Mesenchymal stem cell (in vitro differentiated cells and primary cell): ENCODE data around the gene LRP1B.

Source experiments
- DNase-seq: peaks from one replicate; pipeline ENCODE4 v3.0.0-alpha.2; 2013
- H2AFZ ChIP-seq: one replicate; pipeline ENCODE4 v1.6.1; 2013; ENCODE audit warnings: low read depth, mild to moderate bottlenecking, control low read depth, inconsistent platforms, low read length, moderate library complexity
- H2AK5ac ChIP-seq: 2 replicates; pipeline ENCODE4 v1.6.1; 2013; ENCODE audit warnings: low read length, moderate library complexity, mild to moderate bottlenecking, inconsistent platforms; ENCODE audit not compliant: severe bottlenecking
- H2BK120ac ChIP-seq: one replicate; pipeline ENCODE4 v1.6.1; 2013; ENCODE audit warnings: low read depth, mild to moderate bottlenecking, inconsistent platforms, low read length, moderate library complexity
- H2BK12ac ChIP-seq, 2 experiments: one replicate each; pipeline ENCODE4 v1.6.1; 2013; ENCODE audit warnings: inconsistent platforms in 2 of 2, low read length in 2 of 2, mild to moderate bottlenecking in 2 of 2, moderate library complexity in 2 of 2, control low read depth in 1 of 2
- H2BK15ac ChIP-seq: one replicate; pipeline ENCODE4 v1.6.1; 2013; ENCODE audit warnings: mild to moderate bottlenecking, low read depth, inconsistent platforms; ENCODE audit not compliant: poor library complexity, severe bottlenecking
- H2BK5ac ChIP-seq: 2 replicates; pipeline ENCODE4 v1.6.1; 2013; ENCODE audit warnings: low read depth, mild to moderate bottlenecking, low read length, control low read depth, inconsistent platforms; ENCODE audit not compliant: poor library complexity, severe bottlenecking
- H3K14ac ChIP-seq, 2 experiments: one replicate each; pipeline ENCODE4 v1.6.1; 2013; ENCODE audit warnings: inconsistent platforms in 2 of 2, low read length in 2 of 2, control low read depth in 1 of 2, mild to moderate bottlenecking in 1 of 2, moderate library complexity in 1 of 2
- H3K18ac ChIP-seq, 2 experiments: one replicate each; pipeline ENCODE4 v1.6.1; 2013; ENCODE audit warnings: inconsistent platforms in 2 of 2, low read length in 2 of 2, control low read depth in 1 of 2, low read depth in 1 of 2, mild to moderate bottlenecking in 1 of 2
- H3K23ac ChIP-seq, 2 experiments: one replicate each; pipeline ENCODE4 v1.6.1; 2013; ENCODE audit warnings: inconsistent platforms in 2 of 2, low read length in 2 of 2, mild to moderate bottlenecking in 2 of 2, moderate library complexity in 2 of 2, control low read depth in 1 of 2
- H3K27ac ChIP-seq: 2 replicates; pipeline ENCODE4 v1.5.1; 2013; ENCODE audit warnings: mild to moderate bottlenecking, moderate library complexity, low read length, control low read depth, inconsistent platforms; ENCODE audit not compliant: poor library complexity, severe bottlenecking
- H3K27me3 ChIP-seq, 2 experiments: 2 replicates each; pipeline versions ENCODE4 v1.6.1 to v1.7.0; 2013; ENCODE audit warnings: low read length in 2 of 2, mild to moderate bottlenecking in 2 of 2, moderate library complexity in 2 of 2, control low read depth in 1 of 2, inconsistent platforms in 1 of 2; ENCODE audit not compliant: control insufficient read depth in 1 of 2, insufficient read depth in 1 of 2
- H3K36me3 ChIP-seq, 2 experiments: 2 replicates each; pipeline versions ENCODE4 v1.6.1 to v1.7.0; 2013; ENCODE audit warnings: low read length in 2 of 2, control low read depth in 1 of 2, inconsistent platforms in 1 of 2, low read depth in 1 of 2, mild to moderate bottlenecking in 1 of 2; ENCODE audit not compliant: insufficient read depth in 2 of 2, control insufficient read depth in 1 of 2
- H3K4ac ChIP-seq, 2 experiments: one replicate each; pipeline ENCODE4 v1.6.1; 2013; ENCODE audit warnings: inconsistent platforms in 2 of 2, low read length in 2 of 2, mild to moderate bottlenecking in 2 of 2, moderate library complexity in 2 of 2, control low read depth in 1 of 2, low read depth in 1 of 2
- H3K4me1 ChIP-seq: 2 replicates; pipeline ENCODE4 v1.6.1; 2013; ENCODE audit warnings: low read depth, low read length, control low read depth; ENCODE audit not compliant: control insufficient read depth, insufficient read depth
- H3K4me2 ChIP-seq: 2 replicates; pipeline ENCODE4 v1.6.1; 2013; ENCODE audit warnings: low read length, mild to moderate bottlenecking, inconsistent platforms; ENCODE audit not compliant: poor library complexity, severe bottlenecking
- H3K4me3 ChIP-seq, 2 experiments: 2 replicates each; pipeline versions ENCODE4 v1.5.1 to v1.7.0; 2013; ENCODE audit warnings: low read length in 2 of 2, mild to moderate bottlenecking in 2 of 2, control low read depth in 1 of 2, low read depth in 1 of 2; ENCODE audit not compliant: insufficient read depth in 1 of 2
- H3K79me1 ChIP-seq: replicated peaks from 2 replicates; pipeline ENCODE4 v1.6.1; 2013; ENCODE audit warnings: mild to moderate bottlenecking, control low read depth, low read length, inconsistent platforms; ENCODE audit not compliant: poor library complexity, severe bottlenecking
- H3K9ac ChIP-seq: 2 replicates; pipeline ENCODE4 v1.7.0; 2013; ENCODE audit warnings: mild to moderate bottlenecking, low read length, moderate library complexity
- H3K9me3 ChIP-seq: 2 replicates; pipeline ENCODE4 v1.7.0; 2013; ENCODE audit warnings: mild to moderate bottlenecking, low read length; ENCODE audit not compliant: control insufficient read depth
- H4K8ac ChIP-seq: one replicate; pipeline ENCODE4 v1.6.1; 2013; ENCODE audit warnings: inconsistent platforms, mild to moderate bottlenecking, low read length, moderate library complexity
- H4K91ac ChIP-seq: one replicate; pipeline ENCODE4 v1.6.1; 2013; ENCODE audit warnings: mild to moderate bottlenecking, low read length, inconsistent platforms
- WGBS: methylation state at CpG from one replicate; pipeline ENCODE4 v1.1.7; 2013; ENCODE audit warnings: mixed read lengths; 5-methylcytosine and 5-hydroxymethylcytosine counted together

LRP1B gene

DNA sequence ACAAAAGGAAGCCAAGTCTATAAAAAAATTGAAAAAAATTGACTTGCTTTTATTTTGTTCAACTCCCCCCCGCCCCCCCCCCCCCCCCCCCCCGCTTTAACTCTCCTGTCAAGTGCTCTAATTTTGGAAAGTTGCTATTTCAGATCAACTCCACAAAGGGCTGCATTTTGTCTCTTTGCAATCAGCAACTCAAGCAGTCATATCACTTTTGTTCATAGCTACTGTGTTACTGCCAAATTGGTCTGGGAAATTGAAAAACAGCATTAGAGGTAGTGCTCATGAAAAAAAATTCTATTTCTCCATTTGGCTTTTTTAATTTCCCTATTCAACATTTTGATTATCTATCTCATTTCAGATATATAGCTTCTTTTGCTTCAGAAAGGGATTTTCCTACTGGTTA lies 531.8 kb downstream of the LRP1B start:
- H2AFZ ChIP-seq: no peak overlapping the region
- H3K14ac ChIP-seq: no peak overlapping the region
- H3K9ac ChIP-seq: no peak overlapping the region
- no peak overlapping the region for H4K8ac ChIP-seq
- no peak for DNase-seq
- no peak overlapping the region for H3K23ac ChIP-seq
- no peaks in the 10 kb centered on the region for H3K27me3 ChIP-seq
- no peaks in the 10 kb centered on the region for H3K4me1 ChIP-seq
- no peak overlapping the region for H2BK12ac ChIP-seq
- H3K4ac ChIP-seq: no peak overlapping the region
- H3K18ac ChIP-seq: no peak overlapping the region
- H3K36me3 ChIP-seq: no peaks in the 10 kb centered on the region
- no peak overlapping the region for H3K4me2 ChIP-seq
- H3K79me1 ChIP-seq: no peaks in the 10 kb centered on the region
- no peak overlapping the region for H4K91ac ChIP-seq
- no peak overlapping the region for H3K27ac ChIP-seq
- no peak overlapping the region for H2AK5ac ChIP-seq
- peaks cover 4% of the 10 kb centered on the region for H3K9me3 ChIP-seq
- no peak overlapping the region for H3K4me3 ChIP-seq
- no peak overlapping the region for H2BK5ac ChIP-seq
- WGBS: no CpG with 5 or more reads among the region's 2 CpGs
- no peak overlapping the region for H2BK15ac ChIP-seq
- H2BK120ac ChIP-seq: no peak overlapping the region

DNA sequence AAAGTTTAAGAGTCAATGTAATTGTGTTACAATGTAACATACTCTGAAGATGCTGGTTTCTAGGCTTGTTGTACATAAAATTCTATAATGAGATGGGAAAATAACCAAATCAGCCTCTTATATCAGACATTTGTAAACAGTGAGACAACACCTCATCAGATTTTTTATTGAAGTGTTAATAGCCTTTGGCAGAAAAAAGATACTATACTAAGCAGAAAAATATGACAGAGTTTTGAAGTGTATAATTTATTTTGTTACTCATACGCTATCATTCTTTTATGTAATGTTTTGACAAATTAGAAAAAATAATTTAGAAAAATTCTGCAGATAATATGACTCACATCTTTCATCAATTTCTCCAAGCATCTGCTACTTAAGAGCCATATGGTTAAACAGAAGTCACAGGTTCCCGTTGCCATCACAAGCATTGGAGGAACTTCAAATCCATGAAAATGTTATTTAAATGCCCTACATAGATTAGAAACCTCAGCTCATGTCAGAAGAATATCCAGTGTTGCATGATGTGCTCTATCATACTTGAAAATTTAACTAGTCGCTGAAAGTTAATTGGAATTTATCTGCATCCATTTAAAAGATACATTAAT lies 535.4 kb downstream of the LRP1B start:
- no peak overlapping the region for H4K8ac ChIP-seq
- H3K4me3 ChIP-seq: no peak overlapping the region

DNA sequence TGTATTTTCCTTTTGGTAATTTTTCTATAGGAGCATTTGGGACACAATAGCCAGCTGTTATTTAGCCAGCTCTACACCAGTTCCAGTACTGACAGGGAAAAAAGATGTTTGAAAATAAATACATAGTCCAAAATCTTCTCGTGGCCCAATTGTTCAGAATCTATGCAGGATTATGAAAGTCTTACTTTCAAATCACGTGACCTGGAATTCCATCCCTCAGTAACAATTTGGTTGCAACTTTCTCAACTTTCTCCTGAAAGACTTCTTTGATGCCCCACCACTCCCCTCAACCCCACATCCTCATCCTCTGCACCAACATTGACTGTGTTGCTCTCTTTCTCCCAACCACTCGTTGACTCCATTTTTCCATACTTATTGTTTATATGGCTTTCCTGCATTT lies 539.0 kb downstream of the LRP1B start:
- H2BK5ac ChIP-seq: no peak overlapping the region
- no peak overlapping the region for H3K18ac ChIP-seq
- H3K4me1 ChIP-seq: no peaks in the 10 kb centered on the region
- H3K27me3 ChIP-seq: no peaks in the 10 kb centered on the region
- no peak overlapping the region for H3K4me2 ChIP-seq
- no peaks in the 10 kb centered on the region for H3K79me1 ChIP-seq
- H2BK12ac ChIP-seq: no peak overlapping the region
- H2AK5ac ChIP-seq: no peak overlapping the region
- no peak overlapping the region for H3K4ac ChIP-seq
- no peak overlapping the region for H4K8ac ChIP-seq
- no peak overlapping the region for H3K14ac ChIP-seq
- H2AFZ ChIP-seq: no peak overlapping the region
- no peak overlapping the region for H2BK120ac ChIP-seq
- H3K36me3 ChIP-seq: no peaks in the 10 kb centered on the region
- H2BK15ac ChIP-seq: no peak overlapping the region
- 96% methylated on average over 3 of the region's 3 CpGs for WGBS
- no peak overlapping the region for H3K27ac ChIP-seq
- no peak for DNase-seq
- no peak overlapping the region for H3K9ac ChIP-seq
- H3K23ac ChIP-seq: no peak overlapping the region
- peaks cover 13% of the 10 kb centered on the region for H3K9me3 ChIP-seq
- H4K91ac ChIP-seq: no peak overlapping the region
- no peak overlapping the region for H3K4me3 ChIP-seq

More for the DNA sequence above, 535.4 kb downstream of the LRP1B start:
- Histone ChIP-seq H3K18ac (no peak overlapping the region), H4K91ac (no peak overlapping the region), H3K36me3 (no peaks in the 10 kb centered on the region), H2BK5ac (no peak overlapping the region), H3K9me3 (peaks cover 13% of the 10 kb centered on the region), H3K27me3 (no peaks in the 10 kb centered on the region), H3K79me1 (no peaks in the 10 kb centered on the region), H3K9ac (no peak overlapping the region), H2BK12ac (no peak overlapping the region), H2BK15ac (no peak overlapping the region), H3K4me1 (no peaks in the 10 kb centered on the region), H2AFZ (no peak overlapping the region), H3K14ac (no peak overlapping the region), H2AK5ac (no peak overlapping the region), H3K4ac (no peak overlapping the region), H3K27ac (no peak overlapping the region), H2BK120ac (no peak overlapping the region), H3K23ac (no peak overlapping the region), H3K4me2 (no peak overlapping the region)
- 100% methylated on average over 1 of the region's 3 CpGs for WGBS
- no peak for DNase-seq

DNA sequence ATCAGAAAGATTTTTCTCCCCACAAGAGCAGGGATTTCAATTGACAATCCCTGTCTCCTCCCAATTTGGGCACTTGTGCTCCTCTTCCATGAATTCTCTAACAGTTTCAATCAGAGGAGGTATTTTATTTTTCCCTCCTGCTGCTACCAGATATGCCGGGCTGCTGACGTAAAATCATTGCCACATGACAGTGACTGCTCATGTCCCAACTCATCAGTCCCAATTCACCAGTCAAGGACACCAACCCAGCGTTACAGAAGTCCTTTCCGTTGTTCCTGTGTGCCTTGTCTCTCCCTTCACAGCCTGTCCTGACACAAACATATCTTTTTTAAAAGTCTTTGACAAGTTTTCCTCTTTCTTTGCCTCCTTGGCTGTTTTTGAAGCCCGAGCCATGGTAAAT lies 540.2 kb downstream of the LRP1B start:
- H3K4me1 ChIP-seq: no peaks in the 10 kb centered on the region
- no peak overlapping the region for H2AFZ ChIP-seq
- no peak overlapping the region for H3K18ac ChIP-seq
- H2BK12ac ChIP-seq: no peak overlapping the region
- no peak overlapping the region for H2AK5ac ChIP-seq
- H2BK5ac ChIP-seq: no peak overlapping the region
- no peak overlapping the region for H3K4me3 ChIP-seq
- no peaks in the 10 kb centered on the region for H3K36me3 ChIP-seq
- H4K91ac ChIP-seq: no peak overlapping the region
- no peak overlapping the region for H2BK15ac ChIP-seq
- H3K14ac ChIP-seq: no peak overlapping the region
- H2BK120ac ChIP-seq: no peak overlapping the region
- no peak overlapping the region for H4K8ac ChIP-seq
- H3K9me3 ChIP-seq: peaks cover 13% of the 10 kb centered on the region
- H3K27ac ChIP-seq: no peak overlapping the region
- H3K9ac ChIP-seq: no peak overlapping the region
- no peak overlapping the region for H3K23ac ChIP-seq
- no peaks in the 10 kb centered on the region for H3K79me1 ChIP-seq
- H3K4me2 ChIP-seq: no peak overlapping the region
- no peaks in the 10 kb centered on the region for H3K27me3 ChIP-seq
- H3K4ac ChIP-seq: no peak overlapping the region
- WGBS: 96% methylated on average over 5 of the region's 5 CpGs
- DNase-seq: no peak
